Cardiac fibroblast (primary cell): ENCODE data around the gene DUXB.

Source experiments
- DNase-seq, 2 donors: peaks; one replicate each; pipeline versions ENCODE4 v3.0.0 to v3.0.0-alpha.2; 2010; ENCODE audit warnings: low read depth in 2 of 2
- H3K4me3 ChIP-seq, 2 donors: replicated peaks in 1 of 2; 1 replicate in 1 of 2; 2 replicates in 1 of 2; pipeline ENCODE4 v1.5.1; 2011; ENCODE audit warnings: low read depth in 2 of 2, low read length in 2 of 2, mild to moderate bottlenecking in 2 of 2, moderate library complexity in 1 of 2
- TF ChIP-seq, protein P1 (sequence below): IDR thresholded peaks from one replicate; pipeline ENCODE4 v1.5.1; 2011; ENCODE audit warnings: low read depth, mild to moderate bottlenecking, low read length, inconsistent platforms

The DUXB gene

DNA sequence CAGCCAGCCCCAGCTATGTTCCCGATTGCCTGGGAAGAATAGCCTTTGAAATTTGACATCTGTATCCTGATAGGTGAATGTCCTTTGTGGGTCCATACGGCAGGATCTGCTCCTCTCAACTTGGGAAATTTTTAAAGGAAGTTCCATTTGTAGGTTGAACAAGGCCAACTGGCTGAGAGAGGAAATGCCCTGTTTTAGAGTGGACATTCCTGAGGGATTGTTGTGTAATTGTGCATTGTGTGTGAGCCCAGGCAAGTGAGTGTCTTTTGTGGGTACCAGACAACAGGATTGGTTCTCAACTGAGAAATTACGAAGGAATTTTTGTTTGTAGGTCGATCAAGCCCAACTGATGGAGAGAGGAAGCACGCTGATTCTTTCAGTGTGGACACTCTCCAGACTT lies 21.9 kb downstream of the DUXB start:
- peak; percentile 4 to 55 for DNase-seq
- TF ChIP-seq, protein P1, sequence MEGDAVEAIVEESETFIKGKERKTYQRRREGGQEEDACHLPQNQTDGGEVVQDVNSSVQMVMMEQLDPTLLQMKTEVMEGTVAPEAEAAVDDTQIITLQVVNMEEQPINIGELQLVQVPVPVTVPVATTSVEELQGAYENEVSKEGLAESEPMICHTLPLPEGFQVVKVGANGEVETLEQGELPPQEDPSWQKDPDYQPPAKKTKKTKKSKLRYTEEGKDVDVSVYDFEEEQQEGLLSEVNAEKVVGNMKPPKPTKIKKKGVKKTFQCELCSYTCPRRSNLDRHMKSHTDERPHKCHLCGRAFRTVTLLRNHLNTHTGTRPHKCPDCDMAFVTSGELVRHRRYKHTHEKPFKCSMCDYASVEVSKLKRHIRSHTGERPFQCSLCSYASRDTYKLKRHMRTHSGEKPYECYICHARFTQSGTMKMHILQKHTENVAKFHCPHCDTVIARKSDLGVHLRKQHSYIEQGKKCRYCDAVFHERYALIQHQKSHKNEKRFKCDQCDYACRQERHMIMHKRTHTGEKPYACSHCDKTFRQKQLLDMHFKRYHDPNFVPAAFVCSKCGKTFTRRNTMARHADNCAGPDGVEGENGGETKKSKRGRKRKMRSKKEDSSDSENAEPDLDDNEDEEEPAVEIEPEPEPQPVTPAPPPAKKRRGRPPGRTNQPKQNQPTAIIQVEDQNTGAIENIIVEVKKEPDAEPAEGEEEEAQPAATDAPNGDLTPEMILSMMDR = no peak
- no peak overlapping the region for H3K4me3 ChIP-seq

DNA sequence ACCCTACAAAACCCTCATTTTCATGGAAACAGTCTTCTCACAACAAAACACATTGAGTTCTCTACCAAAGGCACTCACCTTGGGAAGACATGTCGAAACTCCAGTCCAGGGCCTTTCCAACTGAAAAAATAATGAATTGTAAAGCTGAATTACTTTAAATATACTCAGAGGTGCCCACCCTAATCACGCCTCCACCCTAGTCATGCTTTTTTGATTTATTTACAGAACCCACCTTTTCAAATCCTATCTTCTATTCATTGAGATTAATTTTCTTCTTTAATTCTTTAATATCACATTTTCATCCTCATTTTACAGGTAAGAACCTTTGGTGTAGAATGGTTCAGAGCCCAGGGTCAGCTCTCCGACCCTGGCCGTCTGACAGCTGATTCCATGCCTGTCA lies 24.4 kb downstream of the DUXB start, which contains the start of gene CPHXL2:
Gene CPHXL2, minus strand, starts transcription at position 101 of the 400 bp plus-strand sequence. Its CDS starts 10 bp downstream, at position 91.
- DNase-seq = no peak
- TF ChIP-seq, protein P1 = no peak
- no peak within 1 kb of the TSS for H3K4me3 ChIP-seq

DNA sequence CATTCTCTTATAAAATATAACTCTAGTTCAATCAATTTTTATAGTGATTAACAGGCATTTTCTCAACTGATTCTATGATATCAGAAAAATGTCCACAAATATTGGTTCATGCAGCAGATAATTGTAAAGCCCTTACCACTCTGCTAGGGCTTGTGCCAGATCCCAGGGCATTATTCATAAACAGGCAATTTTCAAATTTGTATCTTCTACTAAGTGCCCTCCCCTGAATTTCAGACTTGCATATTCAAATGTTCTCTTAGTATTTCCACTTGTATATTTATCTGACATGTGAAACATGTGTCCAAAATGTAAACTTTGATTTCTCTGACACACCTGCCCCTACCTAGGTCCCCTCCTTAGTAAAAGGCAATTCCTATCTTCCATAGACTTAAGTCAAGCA lies 33.8 kb downstream of the DUXB start:
- DNase-seq = no peak
- TF ChIP-seq, protein P1 = no peak
- no peak overlapping the region for H3K4me3 ChIP-seq

GRCh38 chr16:75660726-75661302 lies 40.4 kb downstream of the DUXB start:
- TF ChIP-seq, protein P1 = no peak
- peak in 1 of 2 donors; percentile 27 for DNase-seq
- no peak overlapping the region for H3K4me3 ChIP-seq

DNA sequence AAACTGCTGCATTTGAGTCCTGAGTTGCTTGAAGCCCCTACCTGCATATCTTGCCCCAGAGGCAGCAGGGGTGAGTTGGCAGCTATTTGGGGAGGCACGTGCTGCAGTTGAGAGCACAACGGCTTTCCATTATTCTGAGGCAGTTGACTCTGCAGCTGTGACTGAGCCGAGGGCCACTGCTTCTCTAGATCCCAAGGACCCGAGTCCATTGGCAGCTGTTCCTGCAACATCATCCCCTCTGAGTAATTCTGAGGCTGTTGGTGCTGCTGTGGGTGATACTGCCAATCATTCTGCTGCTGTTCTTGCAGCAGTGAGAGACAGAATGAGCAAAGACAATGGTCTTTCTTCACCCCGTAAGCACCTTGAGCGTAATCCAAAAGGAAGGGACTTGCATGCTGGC lies 40.9 kb downstream of the DUXB start:
- H3K4me3 ChIP-seq = no peak overlapping the region
- TF ChIP-seq, protein P1 = no peak
- no peak for DNase-seq

- TF ChIP-seq, protein P1 = no peak
- no peak for DNase-seq
- H3K4me3 ChIP-seq = no peak overlapping the region
Measured at GRCh38 chr16:75658175-75658574, 43.1 kb downstream of the DUXB start.

GRCh38 chr16:75653922-75654321 lies 47.3 kb downstream of the DUXB start:
- H3K4me3 ChIP-seq = no peak overlapping the region
- peak in 1 of 2 donors; percentile 57 for DNase-seq
- TF ChIP-seq, protein P1 = no peak
